SHP77 treated with DMSO at 0.1 percent for 48 hours (cell line): Measurements from ENCODE around the gene KRT28.
"Not testable (repeated sequence)": the region's sequence is repeated elsewhere in the genome, so short reads cannot be mapped to it uniquely, and the experiment has no call there.

Experiments used
- DNase-seq: peaks from one replicate; lab custom pipeline; 2025; lab: John Stamatoyannopoulos, UW

The KRT28 gene

DNA sequence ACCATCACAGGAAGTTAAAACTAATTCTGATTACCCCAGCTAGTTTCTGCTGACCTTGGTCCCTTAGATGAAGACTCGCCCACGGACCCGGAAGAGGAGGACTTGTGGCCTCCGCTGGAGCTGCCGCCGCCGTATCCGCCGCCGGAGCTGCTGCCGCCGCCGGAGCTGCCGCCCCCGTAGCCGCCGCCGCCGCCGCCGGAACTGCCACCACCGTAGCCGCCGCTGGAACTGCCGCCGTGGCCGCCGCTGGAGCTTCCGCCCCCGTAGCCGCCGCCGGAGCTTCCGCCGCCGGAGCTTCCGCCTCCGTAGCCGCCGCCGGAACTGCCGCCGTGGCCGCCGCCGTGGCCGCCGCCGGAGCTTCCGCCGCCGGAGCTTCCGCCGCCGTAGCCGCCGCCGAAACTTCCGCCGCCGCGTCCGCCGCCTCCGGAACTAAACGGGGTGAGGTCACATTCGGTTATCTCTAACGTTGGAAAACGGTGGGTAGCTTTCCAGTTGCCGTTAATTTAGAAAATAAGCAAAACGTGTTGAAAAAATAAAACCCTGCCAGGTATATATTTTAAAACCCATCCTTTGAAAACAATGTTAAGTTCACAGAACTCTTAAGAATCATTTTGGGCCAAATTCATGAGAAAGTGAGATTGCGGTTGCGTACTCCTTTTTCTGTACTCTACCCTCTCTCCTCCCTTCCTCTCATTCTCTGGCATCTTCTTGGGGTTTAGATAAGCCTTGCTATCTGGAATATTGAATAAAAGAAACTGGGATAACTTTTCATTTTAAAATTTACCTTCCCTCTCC lies 19.2 kb upstream of the KRT28 start:
- DNase-seq = peak; percentile 50

DNA sequence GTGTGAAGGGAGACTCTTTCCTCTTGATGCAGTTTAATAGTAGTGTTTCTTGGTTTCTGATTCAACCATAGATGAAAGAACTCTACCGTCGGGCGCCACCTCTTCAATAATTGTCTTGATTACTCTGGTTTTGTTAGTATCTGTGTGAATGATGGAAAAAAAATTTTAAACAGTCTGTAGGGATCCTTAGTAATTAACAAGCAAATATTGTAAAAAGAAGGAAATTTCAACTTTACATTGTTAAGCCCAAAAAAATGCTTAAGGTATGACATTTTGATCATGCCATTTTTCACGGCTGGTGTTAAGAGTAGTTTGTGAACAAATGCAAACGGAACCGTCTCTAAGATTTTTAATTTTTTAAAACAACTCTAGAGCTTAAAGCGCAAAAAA lies 18.6 kb upstream of the KRT28 start:
- DNase-seq = no peak

DNA sequence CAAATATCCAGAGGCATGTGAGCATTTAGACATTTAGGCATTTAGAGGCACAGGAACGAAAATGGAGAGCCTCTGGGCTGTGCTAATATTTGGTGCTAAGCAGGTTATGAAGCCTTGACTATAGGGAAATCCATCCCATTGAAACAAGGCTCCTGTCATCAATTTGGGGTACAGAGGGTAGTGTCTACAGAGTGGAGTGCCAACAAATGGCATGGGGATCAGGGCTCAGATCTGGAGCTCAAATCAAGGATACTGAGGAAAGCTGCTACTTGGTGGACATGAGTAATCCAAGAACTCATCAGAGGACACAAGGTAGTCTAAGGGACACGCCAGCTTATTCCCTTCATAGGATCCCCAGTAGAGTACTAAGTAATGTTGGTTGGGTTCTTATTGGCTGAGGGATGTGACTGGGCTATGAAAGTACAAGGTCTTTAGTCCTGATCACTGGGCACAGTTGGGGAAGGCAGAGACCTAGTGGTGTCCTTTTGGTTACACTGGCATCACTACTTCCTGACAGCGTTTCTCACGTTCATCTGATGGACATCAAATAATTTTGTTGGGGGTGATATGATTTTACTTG lies 17.4 kb upstream of the KRT28 start:
- no peak for DNase-seq

DNA sequence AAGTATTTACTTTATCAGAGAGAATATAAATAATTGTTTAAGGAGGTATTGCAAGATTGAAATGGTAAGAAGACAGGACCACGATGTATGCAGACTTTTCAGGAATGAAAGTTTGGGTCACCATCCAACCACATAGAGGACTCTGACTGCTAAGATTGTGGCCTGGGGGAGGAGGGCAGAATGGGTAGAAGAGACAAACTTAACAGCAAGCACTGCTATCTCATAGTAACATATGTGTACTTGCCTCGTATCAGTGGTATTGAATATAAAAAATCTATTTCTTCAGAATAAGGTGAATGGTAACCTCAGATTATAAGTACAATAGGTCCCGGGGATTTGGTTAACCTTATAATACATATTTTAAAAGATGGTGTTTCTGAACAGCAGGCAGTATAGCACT lies 16.8 kb upstream of the KRT28 start:
- no peak for DNase-seq

DNA sequence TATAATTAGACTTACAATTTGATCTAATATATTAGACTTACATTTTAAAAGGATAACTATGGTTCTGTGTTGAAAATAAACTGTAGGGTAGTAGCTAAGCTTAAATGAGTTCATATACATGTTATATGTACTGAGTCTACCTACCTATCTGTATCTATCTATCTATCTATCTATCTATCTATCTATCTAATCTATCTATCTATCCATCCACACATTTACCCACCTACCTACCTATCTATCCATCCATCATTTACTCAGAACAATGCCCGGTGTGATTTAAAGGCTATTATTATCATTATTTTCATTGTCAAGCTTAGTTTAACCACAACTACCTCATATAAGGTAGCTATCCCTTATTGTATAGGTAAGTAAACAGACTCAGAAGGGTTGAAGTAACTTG lies 15.6 kb upstream of the KRT28 start:
- DNase-seq = no peak

DNA sequence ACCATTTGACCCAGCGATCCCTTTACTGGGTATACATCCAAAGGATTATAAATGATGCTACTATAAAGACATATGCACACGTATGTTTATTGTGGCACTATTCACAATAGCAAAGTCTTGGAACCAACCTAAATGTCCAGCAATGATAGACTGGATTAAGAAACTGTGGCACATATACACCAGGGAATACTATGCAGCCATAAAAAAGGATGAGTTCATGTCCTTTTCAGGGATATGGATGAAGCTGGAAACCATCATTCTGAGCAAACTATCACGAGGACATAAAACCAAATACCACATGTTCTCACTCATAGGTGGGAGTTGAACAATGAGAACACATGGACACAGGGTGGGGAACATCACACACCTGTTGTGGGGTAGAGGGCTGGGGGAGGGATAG lies 14.9 kb upstream of the KRT28 start:
- DNase-seq = not testable (repeated sequence)

DNA sequence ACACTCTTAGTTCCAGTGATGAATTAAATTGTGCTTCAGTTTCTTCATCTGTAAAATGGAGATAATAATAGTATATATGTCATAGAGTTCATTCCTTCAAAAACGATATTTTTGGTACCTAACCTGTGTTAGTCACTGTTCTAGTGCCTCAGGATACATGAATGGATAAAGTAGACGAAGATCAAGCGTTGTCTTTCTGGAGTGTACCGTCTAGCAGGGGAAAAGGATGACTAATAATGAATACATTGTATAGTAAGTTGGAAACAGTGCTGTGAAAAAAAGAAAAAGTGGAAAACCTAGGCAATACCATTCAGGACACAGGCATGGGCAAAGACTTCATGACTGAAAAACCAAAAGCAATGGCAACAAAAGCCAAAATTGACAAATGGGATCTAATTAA lies 14.0 kb upstream of the KRT28 start:
- DNase-seq = no peak

DNA sequence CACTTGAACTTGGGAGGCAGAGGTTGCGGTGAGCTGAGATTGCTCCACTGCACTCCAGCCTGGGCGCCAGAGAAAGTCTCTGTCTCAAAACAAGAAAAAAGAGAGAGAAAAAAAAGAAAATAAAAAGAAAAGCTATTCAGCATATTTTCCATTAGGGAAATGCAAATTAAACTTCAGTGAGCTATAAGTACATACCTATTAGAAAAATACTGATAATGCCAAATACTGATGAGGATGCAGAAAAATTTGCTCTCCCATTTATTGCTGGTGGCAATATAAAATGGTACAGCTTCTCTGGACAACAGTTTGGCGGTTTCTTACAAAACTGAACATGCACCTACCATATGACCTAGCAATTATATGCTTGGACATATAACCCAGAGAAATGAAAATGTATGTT lies 12.9 kb upstream of the KRT28 start:
- DNase-seq = no peak

DNA sequence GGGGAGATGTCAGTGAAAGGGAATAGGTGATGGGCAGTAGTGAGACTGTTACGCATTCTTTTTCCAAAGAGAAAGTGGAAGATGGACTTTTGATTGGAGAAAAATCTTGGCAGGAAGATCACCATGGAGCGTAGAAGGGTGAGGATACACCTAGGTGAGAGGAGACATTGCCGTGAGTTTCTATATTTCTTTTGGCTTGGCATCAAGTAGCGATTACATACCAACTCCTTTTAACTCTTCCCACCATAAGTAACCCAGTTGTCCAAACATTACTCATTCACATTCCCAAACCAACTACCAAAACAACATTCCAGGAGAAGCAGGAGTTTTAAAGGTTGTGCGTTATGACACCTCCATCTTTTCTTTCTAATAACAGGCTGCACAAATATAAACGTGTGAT lies 10.7 kb upstream of the KRT28 start:
- DNase-seq = no peak

DNA sequence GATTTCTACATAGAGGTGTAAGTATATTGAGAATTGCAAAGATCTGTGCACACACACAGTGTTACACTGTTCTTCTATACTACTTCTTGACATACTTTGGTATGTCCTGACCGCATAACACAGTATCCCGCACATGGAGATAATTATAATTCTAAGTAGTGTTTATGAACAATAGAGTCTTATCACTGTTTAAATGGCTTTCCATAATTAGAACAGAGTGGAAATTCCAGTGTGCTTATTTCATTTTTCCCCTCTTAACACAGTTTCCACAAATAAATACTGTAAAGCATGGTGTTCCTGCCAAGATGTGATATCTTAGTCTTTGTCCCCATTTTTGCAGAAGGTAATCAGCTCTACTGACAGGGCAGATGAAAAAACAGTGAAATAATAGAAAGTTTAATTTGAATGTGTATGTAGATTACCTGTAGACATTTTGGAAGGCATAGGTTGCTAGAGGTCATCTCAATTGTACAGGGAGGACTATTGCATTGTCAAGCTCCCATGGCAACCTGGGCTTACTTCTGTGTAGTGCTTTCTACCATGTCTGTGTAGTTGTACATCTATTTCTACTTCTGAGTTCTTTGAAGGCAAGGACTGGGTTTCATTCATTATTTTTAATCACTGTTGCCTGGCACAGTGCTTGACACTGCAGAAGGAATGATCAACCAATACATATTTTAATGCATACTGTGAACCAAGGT lies 10.1 kb upstream of the KRT28 start:
- DNase-seq = no peak

DNA sequence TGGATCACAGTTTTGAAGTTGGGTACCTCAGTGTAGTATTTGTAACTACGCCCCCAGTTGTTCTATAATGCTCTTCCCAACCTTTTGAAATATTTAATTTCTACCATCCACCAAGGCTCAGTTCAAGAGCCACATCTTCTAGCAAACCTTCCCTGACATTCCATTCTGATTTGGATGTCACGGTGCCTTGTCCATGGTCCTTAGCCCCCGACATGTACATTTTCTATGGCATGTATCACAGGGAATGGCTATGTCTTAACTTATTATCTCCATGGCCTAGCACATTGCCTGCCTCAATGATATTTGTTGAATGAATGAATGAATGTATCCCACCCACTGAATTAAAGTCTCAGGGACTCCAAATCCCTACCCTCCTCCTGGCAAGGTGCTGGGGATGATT lies 6.4 kb upstream of the KRT28 start:
- no peak for DNase-seq

DNA sequence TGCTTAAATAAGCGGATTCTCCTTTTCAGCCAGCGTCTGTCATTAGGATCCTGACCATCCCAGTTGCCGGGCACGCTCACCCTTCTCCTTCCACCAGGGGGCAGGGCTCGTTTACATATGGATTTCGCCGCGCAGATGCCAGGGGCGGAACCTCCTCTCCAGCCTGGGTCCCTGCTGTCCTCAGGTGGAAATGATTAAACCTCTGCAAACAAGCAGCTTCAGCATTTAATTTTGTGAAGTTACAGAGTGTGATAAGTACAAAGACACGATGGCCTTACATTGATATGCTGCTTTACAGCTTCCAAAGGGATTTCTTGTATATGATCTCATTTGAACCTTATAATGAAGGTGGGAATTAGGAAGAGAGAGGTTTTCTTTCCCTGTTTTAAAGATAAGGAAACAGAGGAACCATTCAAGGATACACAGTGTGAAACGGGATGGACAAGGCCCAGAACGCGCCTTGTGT lies 3.9 kb upstream of the KRT28 start:
- peak; percentile 32 for DNase-seq

DNA sequence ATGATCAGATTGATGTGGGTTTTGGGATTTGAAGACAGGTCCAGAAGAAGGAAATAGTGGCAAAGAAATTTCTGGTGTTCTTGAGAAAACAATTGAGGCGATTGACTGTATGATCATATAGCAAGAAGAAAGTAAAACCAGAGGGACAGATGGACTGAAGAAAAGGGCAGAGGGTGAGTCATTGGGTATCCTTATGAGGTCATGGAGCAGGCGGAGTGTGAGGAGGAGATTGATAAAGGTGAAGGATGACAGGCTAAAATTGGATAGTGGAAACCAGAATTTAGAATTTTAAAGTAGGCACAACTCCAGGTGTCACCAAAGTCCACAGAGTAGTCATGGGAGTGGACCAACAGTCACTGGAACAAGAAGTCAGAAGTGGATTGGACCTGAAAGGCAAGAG lies 1.4 kb upstream of the KRT28 start:
- DNase-seq = no peak

DNA sequence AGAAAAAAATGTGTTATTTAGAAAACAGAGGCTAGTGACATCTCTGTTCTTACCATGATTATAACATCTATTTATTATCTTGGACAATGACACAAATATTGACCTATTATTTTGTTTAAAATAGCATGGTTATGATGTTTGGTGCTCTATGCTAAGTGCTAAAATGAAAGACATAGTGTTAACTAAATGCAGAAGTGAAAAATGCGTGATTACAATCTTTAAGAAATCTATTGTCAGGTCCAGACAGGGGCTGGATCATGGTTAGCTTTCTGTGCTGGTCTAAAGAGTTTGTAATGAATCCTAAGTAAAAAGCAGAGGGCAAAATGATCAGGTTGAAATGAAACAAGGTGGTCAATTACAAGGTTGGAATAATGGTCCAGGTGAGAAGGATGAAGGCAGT lies 622 bp upstream of the KRT28 start:
- DNase-seq = no peak

DNA sequence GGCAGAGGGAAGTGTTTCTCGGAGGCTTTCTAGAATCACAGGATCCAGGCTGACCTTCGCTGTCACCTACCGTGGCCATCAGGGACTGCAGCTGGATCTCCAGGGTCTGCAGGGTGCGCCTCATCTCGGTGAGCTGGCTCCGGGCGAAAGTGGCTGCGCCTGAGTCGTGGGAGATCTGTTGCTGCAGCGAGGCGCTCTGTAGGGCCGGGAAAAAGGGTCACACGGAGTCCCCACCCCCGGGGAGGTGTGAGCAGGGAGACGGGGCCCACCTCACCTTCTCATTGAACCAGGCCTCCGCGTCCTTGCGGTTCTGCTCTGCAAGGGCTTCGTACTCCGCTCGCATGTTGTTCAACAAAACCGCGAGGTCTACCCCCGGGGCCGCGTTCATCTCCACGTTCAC lies 2.9 kb downstream of the KRT28 start:
- no peak for DNase-seq

DNA sequence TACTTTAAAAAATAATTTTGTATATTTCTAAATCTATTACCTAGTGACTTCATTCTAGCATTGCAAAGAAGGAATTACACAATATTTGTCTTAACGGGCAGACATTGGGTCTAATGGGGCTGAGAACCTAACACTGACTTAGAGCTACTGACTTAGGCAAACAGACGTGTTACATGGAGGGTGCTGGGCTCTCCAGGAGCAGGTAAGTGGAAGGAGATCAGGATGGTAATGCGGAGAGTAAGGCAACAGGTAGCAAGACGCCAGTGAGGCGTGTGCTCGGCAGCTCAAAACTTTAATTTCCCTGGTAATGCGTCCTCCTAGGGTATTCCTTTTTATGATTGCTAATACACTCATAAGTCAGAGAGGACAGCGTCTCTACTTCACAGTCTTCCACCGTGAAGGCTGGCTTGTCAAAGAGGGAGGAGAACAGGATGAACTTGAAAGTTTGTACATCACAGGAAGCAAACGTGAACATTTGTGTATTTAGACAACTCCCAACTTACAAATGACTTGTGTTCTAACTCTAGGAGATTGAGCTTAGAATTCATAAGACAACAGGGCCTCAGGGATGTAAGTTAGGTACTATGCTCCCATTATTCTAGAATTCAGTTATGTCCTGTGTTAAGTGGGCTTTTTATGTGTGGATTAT lies 4.6 kb downstream of the KRT28 start:
- no peak for DNase-seq

DNA sequence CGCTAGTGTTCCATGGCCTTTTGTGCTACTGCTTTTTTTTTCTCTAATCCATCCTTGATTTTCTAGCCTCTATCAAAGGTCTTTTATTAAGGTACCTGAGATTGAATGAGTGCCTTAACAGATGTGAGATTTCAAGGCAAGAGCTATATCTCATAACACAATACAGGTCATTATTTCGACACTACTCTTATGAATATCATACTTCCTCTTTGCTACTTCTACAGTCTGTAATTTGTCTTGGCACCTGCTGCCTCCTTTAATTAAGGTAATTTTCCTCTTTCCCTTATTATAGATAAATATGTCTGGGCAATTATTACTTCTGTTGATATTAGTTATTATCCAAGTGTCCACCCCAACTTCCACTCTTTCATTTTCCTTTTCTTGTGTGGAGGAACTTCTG lies 5.3 kb downstream of the KRT28 start:
- DNase-seq = no peak

DNA sequence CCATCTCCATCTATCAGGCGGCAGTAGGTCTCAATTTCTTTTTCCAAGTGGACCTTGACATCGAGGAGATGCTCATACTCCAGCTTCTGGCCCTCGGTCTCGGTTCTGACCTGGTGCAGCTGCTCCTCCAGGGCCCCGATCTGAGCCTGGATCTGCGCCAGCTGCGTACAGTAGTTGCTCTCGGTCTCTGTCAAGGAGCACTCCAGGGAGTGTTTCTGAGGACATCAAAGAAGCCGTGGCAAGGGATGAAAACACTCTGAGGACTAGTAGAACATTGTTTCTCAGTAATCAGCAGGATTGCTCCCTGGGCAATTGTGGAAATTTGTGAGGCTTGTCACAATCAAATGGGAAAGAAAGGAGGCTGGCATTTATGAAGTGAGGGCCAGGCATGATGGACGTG lies 5.9 kb downstream of the KRT28 start:
- DNase-seq = no peak

DNA sequence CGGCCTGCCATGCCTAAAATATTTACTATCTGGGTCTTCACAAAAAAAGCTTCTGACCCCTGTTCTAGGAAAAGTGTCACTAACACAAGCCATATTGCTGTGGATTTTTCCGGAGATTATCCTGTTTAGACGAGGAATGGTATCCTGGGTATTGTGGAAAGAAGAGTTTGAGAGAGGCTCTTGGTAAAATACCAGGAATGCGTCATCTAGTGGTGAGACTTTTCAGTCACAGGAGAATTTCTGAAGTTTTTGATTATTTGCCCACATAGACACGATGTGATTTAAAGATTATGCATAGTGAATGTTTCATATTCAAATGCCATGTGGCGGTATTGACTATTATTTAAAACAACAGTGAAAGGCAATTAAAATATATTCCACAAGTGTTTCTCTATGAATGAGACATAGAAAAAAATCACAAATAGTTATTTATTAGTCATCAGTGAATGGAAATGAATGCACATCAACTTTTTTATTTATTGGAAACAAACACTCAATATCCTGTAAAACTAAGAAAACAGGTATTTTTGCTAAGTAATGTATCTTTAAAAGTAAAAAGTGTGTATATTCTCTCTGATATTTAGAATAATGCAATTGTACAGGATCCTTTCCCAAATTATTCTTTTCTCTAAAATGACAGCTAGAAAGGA lies 7.8 kb downstream of the KRT28 start:
- DNase-seq = no peak

DNA sequence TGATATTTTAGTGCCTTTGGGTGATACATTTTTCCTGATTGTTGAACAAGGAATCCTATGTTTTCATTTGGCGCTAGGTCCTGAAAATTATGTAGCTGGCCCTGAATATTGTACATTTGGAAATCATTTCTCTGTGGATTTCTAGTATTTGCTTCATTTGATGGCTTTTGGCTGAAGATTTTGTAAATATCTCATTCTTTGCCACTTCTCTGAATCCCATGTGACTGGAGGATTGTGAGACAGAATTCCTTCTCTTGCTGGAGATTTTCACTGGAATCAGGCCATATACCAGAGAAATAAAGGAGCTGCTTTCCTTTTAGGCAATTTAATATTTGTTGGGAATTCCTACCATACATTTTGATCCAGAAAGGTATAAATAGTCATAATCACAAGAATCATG lies 8.6 kb downstream of the KRT28 start:
- DNase-seq = no peak

DNA sequence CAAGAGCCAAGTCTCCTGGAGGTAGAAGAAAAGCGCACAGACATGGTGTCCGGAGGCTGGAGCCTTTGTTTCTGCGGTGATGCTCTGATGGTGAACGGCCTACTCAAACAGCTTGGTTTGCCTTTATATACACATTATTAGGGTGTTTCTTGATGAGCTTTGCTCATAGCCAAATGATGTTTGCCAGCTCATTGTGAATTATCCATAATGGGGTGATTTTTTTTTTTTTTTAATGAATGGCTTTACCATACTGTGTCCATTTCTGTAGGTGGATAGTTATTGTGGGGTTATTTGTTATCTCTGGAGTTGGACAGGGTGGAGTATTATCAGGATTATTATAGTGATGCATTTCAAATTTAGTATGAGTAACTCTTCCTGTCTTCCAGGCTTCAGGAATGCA lies 17.3 kb downstream of the KRT28 start, which contains the start of gene KRT27:
KRT27 (minus strand) TSS at position 101 of the 400 bp plus-strand sequence; CDS start at position 44, 57 bp downstream.
- no peak for DNase-seq
